Mucosa of stomach (tissue), 1 donor: Measurements from ENCODE around the gene PLCB1.

Source experiments
- H3K27me3 ChIP-seq: one replicate; pipeline ENCODE4 v1.7.0; 2013; ENCODE audit warnings: mild to moderate bottlenecking, low read length; ENCODE audit not compliant: control insufficient read depth, insufficient read depth
- H3K36me3 ChIP-seq: one replicate; pipeline ENCODE4 v1.7.0; 2013; ENCODE audit warnings: low read length; ENCODE audit not compliant: control insufficient read depth, insufficient read depth
- H3K4me1 ChIP-seq: one replicate; pipeline ENCODE4 v1.7.0; 2013; ENCODE audit warnings: mild to moderate bottlenecking, low read length; ENCODE audit not compliant: control insufficient read depth, insufficient read depth
- H3K4me3 ChIP-seq: one replicate; pipeline ENCODE4 v1.7.0; 2013; ENCODE audit warnings: low read length
- H3K9ac ChIP-seq: one replicate; pipeline ENCODE4 v1.7.0; 2013; ENCODE audit warnings: mild to moderate bottlenecking, low read length, moderate library complexity
- H3K9me3 ChIP-seq: one replicate; pipeline ENCODE4 v1.7.0; 2013; ENCODE audit warnings: mild to moderate bottlenecking, low read length, moderate library complexity; ENCODE audit not compliant: control insufficient read depth
- donor health status: Pancreatic carcinoma.

The PLCB1 gene

GRCh38 chr20:8783734-8784133 is 651.7 kb downstream of the PLCB1 start:
- Histone ChIP-seq H3K4me3 (no peak overlapping the region), H3K27me3 (no peaks in the 10 kb centered on the region), H3K4me1 (peaks cover 15% of the 10 kb centered on the region), H3K36me3 (no peaks in the 10 kb centered on the region), H3K9me3 (no peaks in the 10 kb centered on the region), H3K9ac (no peak overlapping the region)

- no peak overlapping the region for H3K9ac ChIP-seq
- no peaks in the 10 kb centered on the region for H3K27me3 ChIP-seq
- no peaks in the 10 kb centered on the region for H3K9me3 ChIP-seq
- H3K4me3 ChIP-seq = no peak overlapping the region
- no peaks in the 10 kb centered on the region for H3K36me3 ChIP-seq
- peaks cover 29% of the 10 kb centered on the region for H3K4me1 ChIP-seq
These were observed 654.3 kb downstream of the PLCB1 start for GRCh38 chr20:8786383-8786782.

- Histone ChIP-seq H3K9ac (no peak overlapping the region), H3K4me3 (no peak overlapping the region), H3K4me1 (peaks cover 29% of the 10 kb centered on the region), H3K27me3 (no peaks in the 10 kb centered on the region), H3K36me3 (no peaks in the 10 kb centered on the region), H3K9me3 (no peaks in the 10 kb centered on the region)
These were observed 655.0 kb downstream of the PLCB1 start for GRCh38 chr20:8787090-8787489.

DNA sequence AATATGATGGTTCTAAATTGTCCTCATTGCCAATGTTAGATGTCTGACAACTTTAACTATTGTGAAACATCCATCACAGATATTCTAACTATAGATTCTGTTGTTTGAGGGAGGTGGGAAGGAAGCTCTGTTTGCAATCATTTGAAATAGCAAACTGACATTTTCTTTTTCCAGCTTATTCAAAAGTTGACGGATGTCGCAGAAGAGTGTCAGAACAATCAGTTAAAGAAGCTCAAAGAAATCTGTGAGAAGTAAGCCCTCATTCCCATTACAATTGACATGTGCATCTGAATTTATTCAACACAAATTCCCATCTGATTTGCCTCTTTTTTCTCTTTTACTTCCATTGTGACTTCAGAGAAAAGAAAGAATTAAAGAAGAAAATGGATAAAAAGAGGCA is 656.2 kb downstream of the PLCB1 start:
- no peak overlapping the region for H3K9ac ChIP-seq
- H3K4me3 ChIP-seq = no peak overlapping the region
- no peaks in the 10 kb centered on the region for H3K36me3 ChIP-seq
- H3K9me3 ChIP-seq = no peaks in the 10 kb centered on the region
- H3K27me3 ChIP-seq = no peaks in the 10 kb centered on the region
- H3K4me1 ChIP-seq = peaks cover 29% of the 10 kb centered on the region

GRCh38 chr20:8788831-8789230 is 656.8 kb downstream of the PLCB1 start:
- no peak overlapping the region for H3K9ac ChIP-seq
- peaks cover 29% of the 10 kb centered on the region for H3K4me1 ChIP-seq
- no peaks in the 10 kb centered on the region for H3K36me3 ChIP-seq
- no peak overlapping the region for H3K4me3 ChIP-seq
- no peaks in the 10 kb centered on the region for H3K27me3 ChIP-seq
- H3K9me3 ChIP-seq = no peaks in the 10 kb centered on the region

DNA sequence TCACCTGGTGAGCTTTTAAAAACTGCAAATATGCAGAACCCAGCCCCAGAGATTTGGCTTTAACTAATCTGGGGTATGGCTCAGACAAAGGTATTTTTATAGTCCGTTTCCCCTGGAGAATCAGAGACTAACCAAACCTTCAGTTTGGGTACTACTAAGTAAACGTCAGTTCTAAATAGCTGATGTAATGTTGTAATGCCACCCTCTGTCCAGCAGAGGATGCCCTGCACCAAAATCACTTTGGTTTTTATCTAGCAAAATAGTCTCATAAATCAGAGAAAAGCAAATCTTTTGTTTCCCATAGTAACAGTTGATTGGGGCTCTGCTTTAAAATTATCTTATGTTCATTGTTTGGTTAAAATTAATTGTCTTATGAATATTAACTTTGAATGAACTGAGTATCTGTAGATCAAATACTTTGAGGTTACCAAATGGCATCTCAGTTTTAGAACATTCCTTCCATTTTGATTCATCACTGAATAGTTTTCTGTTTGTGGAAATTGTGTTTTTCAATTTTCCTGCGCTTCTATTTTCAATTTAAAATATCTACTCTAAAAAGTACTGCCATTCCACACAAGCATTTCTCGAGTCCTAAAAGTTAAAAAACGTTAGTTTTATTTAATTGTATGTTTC is 658.5 kb downstream of the PLCB1 start:
- Histone ChIP-seq H3K27me3 (no peaks in the 10 kb centered on the region), H3K4me1 (peaks cover 29% of the 10 kb centered on the region), H3K4me3 (no peak overlapping the region), H3K9me3 (no peaks in the 10 kb centered on the region), H3K36me3 (no peaks in the 10 kb centered on the region), H3K9ac (no peak overlapping the region)

GRCh38 chr20:8795404-8795803 is 663.3 kb downstream of the PLCB1 start:
- Histone ChIP-seq H3K36me3 (no peaks in the 10 kb centered on the region), H3K9ac (no peak overlapping the region), H3K4me1 (peaks cover under 1% of the 10 kb centered on the region), H3K4me3 (no peak overlapping the region), H3K9me3 (no peaks in the 10 kb centered on the region), H3K27me3 (no peaks in the 10 kb centered on the region)

DNA sequence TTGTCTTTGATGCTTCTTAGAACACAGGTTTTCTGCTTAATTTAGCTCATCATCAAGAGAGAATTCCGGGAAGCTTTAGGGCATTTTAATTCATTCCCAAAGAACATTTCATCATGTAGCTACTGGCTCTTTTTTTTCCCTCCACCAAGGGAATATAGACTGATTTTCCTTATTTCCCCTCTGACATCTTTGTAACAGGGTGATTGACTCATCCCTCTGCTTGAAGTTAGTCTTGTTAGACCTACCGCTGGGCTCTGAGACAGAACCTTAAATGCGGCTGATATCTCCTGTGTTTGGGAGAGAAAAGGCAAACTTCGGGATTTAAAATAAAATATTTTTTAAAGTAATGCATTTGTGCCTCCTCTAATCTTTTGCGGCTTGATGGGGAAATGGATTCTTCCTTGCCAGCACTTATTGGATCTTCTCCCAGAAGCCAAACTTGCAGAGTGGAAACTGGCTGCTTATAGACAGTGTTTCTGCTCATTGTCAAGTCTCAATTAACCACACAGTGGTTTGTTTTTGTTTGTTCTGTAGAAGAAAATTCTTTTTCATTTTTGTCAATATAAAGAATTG is 664.1 kb downstream of the PLCB1 start:
- H3K4me1 ChIP-seq = no peaks in the 10 kb centered on the region
- H3K27me3 ChIP-seq = no peaks in the 10 kb centered on the region
- H3K4me3 ChIP-seq = no peak overlapping the region
- H3K9me3 ChIP-seq = no peaks in the 10 kb centered on the region
- H3K36me3 ChIP-seq = no peaks in the 10 kb centered on the region
- H3K9ac ChIP-seq = no peak overlapping the region

DNA sequence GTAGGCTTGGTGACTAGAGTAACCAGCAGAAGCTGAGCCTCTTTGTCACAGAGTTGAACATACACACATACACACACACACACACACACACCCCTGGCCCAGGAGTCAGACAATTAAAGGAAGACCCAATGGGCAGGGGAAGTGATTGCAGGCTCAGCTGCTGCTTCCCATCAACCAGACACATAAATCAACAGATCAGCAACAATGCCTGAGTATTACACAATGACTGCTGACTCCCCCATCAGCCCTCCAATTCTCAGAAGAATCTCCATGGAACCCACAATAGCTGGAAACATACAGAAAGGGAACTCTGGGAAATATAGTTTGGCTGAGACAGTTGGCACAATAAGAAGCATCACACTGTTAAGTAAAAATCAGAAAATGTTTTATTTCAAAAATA is 666.4 kb downstream of the PLCB1 start:
- no peaks in the 10 kb centered on the region for H3K9me3 ChIP-seq
- no peak overlapping the region for H3K4me3 ChIP-seq
- no peaks in the 10 kb centered on the region for H3K36me3 ChIP-seq
- H3K27me3 ChIP-seq = no peaks in the 10 kb centered on the region
- H3K4me1 ChIP-seq = no peaks in the 10 kb centered on the region
- no peak overlapping the region for H3K9ac ChIP-seq

GRCh38 chr20:8800089-8800488 is 668.0 kb downstream of the PLCB1 start:
- Histone ChIP-seq H3K27me3 (no peaks in the 10 kb centered on the region), H3K4me1 (no peaks in the 10 kb centered on the region), H3K9me3 (no peaks in the 10 kb centered on the region), H3K36me3 (no peaks in the 10 kb centered on the region), H3K4me3 (no peak overlapping the region), H3K9ac (no peak overlapping the region)

GRCh38 chr20:8801686-8802085 is 669.6 kb downstream of the PLCB1 start:
- Histone ChIP-seq H3K36me3 (no peaks in the 10 kb centered on the region), H3K9me3 (no peaks in the 10 kb centered on the region), H3K4me3 (no peak overlapping the region), H3K27me3 (no peaks in the 10 kb centered on the region), H3K9ac (no peak overlapping the region), H3K4me1 (no peaks in the 10 kb centered on the region)

GRCh38 chr20:8803065-8803464 is 671.0 kb downstream of the PLCB1 start:
- H3K4me3 ChIP-seq = no peak overlapping the region
- H3K9ac ChIP-seq = no peak overlapping the region
- H3K4me1 ChIP-seq = no peaks in the 10 kb centered on the region
- no peaks in the 10 kb centered on the region for H3K27me3 ChIP-seq
- no peaks in the 10 kb centered on the region for H3K36me3 ChIP-seq
- H3K9me3 ChIP-seq = no peaks in the 10 kb centered on the region

- Histone ChIP-seq H3K9ac (no peak overlapping the region), H3K9me3 (no peaks in the 10 kb centered on the region), H3K27me3 (no peaks in the 10 kb centered on the region), H3K4me3 (no peak overlapping the region), H3K36me3 (no peaks in the 10 kb centered on the region), H3K4me1 (no peaks in the 10 kb centered on the region)
These were observed 671.9 kb downstream of the PLCB1 start for GRCh38 chr20:8803941-8804340.
